Right cardiac atrium (tissue), 5 donors: ENCODE data around the gene PTPRG. TPM values are rescaled to one million over a fixed set of nuclear protein-coding genes. Genes with fewer than 3 reads are reported as not detected.
A peak's percentile ranks its signal among the peaks of the same experiment; 100 is the strongest.

Source experiments
- ATAC-seq, 2 donors: fragments of 200-7000 bp; cut with Tn5 transposase; one replicate each; pipeline versions ENCODE4 v1.8.0 to v1.9.1; 2020; ENCODE audit warnings: moderate library complexity in 2 of 2, mild to moderate bottlenecking in 1 of 2
- DNase-seq, 3 donors: peaks; one replicate each; pipeline ENCODE4 v3.0.0-alpha.2; 2020
- H3K27ac ChIP-seq: one replicate; pipeline ENCODE4 v1.5.1; 2013; ENCODE audit warnings: mild to moderate bottlenecking, low read length, control low read depth, moderate library complexity
- H3K27me3 ChIP-seq: one replicate; pipeline ENCODE4 v1.6.1; 2013; ENCODE audit not compliant: control insufficient read depth, insufficient read depth
- H3K4me1 ChIP-seq: one replicate; pipeline ENCODE4 v1.6.1; 2013; ENCODE audit warnings: low read length; ENCODE audit not compliant: control insufficient read depth, insufficient read depth
- H3K4me3 ChIP-seq: one replicate; pipeline ENCODE4 v1.5.1; 2013; ENCODE audit warnings: low read length, control low read depth
- H3K9me3 ChIP-seq: one replicate; pipeline ENCODE4 v1.6.1; 2013; ENCODE audit warnings: low read length; ENCODE audit not compliant: control insufficient read depth
- WGBS: extraction: QIAGEN DNeasy Blood & Tissue Kit; methylation state at CpG from one replicate; pipeline ENCODE4 v1.1.7; 2013; 5-methylcytosine and 5-hydroxymethylcytosine counted together
- intact Hi-C, 4 donors: fragments of 100-400 bp; cut with DNase I; formaldehyde crosslinking; loops; one replicate each; pipeline versions ENCODE4 v1.11.0 to v1.14.0; 2022 to 2023
- polyA plus RNA-seq: library from polyadenylated mRNA; stranded (reverse); fragments of 200-250 nt; gene quantifications from one replicate; pipeline ENCODE4 v1.2.3, GENCODE V29; 2013
- total RNA-seq, 4 donors: library from RNA; stranded (reverse); fragmentation: NEBNext Ultra II Directional; extraction: Animal tissue kit (Norgen Biotek cat#: 25700); gene quantifications; one replicate each; pipeline ENCODE4 v1.2.1, GENCODE V29; 2021
- donor health status: healthy with polysubstance abuse.
- donor health status: DM: no; HTN: yes; CAD: no.
- donor health status: DM: no; HTN: no; CAD: no.
- donor health status: DM: no; HTN: yes; CAD: no; lungs with severe emphysema.
- donor health status: DM: yes; HTN: yes; CAD: no.

Gene PTPRG
- total and polyA plus RNA-seq, 5 donors, result 8.6 to 50.7 (median 32.3) TPM

GRCh38 chr3:61562042-61562720 is 810 bp downstream of the PTPRG start:
- H3K9me3 ChIP-seq, result no peaks in the 10 kb centered on the region
- no peak for ATAC-seq
- under 1% methylated on average over 65 of the region's 65 CpGs for WGBS
- H3K4me3 ChIP-seq, result peak overlapping the region; percentile 81
- peak overlapping the region; percentile 51 for H3K27ac ChIP-seq
- peak; percentile 37 to 74 (median 74) for DNase-seq
- intact Hi-C loops, result loop anchor here (5.0 to 10.0 kb wide), 5 partner anchors 73 to 625 kb away; no protein-coding TSS in a partner anchor
- H3K4me1 ChIP-seq, result no peaks in the 10 kb centered on the region
- no peaks in the 10 kb centered on the region for H3K27me3 ChIP-seq

GRCh38 chr3:61562721-61563312 is 1.4 kb downstream of the PTPRG start:
- under 1% methylated on average over 38 of the region's 44 CpGs for WGBS
- Histone ChIP-seq H3K9me3 (no peaks in the 10 kb centered on the region), H3K4me1 (no peaks in the 10 kb centered on the region), H3K4me3 (peak overlapping the region; percentile 81), H3K27me3 (no peaks in the 10 kb centered on the region), H3K27ac (peak overlapping the region; percentile 1)
- DNase-seq, result peak; percentile 45 to 81 (median 76)
- ATAC-seq, result peak; percentile 2 to 3
- intact Hi-C loops, result loop anchor here (5.0 to 10.0 kb wide), 5 partner anchors 72 to 624 kb away; no protein-coding TSS in a partner anchor

GRCh38 chr3:61563313-61564271 is 2.2 kb downstream of the PTPRG start:
- intact Hi-C loops, result loop anchor here (5.0 to 10.0 kb wide), 5 partner anchors 71 to 624 kb away; no protein-coding TSS in a partner anchor
- 5% methylated on average over 52 of the region's 52 CpGs for WGBS
- Histone ChIP-seq H3K9me3 (no peaks in the 10 kb centered on the region), H3K4me1 (no peaks in the 10 kb centered on the region), H3K27ac (peak overlapping the region; percentile 1), H3K4me3 (peak overlapping the region; percentile 81), H3K27me3 (no peaks in the 10 kb centered on the region)
- ATAC-seq, result no peak
- DNase-seq, result peak; percentile 29 to 71 (median 69)

- Histone ChIP-seq H3K4me3 (peak overlapping the region; percentile 81), H3K27me3 (no peaks in the 10 kb centered on the region), H3K9me3 (no peaks in the 10 kb centered on the region), H3K27ac (peak overlapping the region; percentile 75), H3K4me1 (no peaks in the 10 kb centered on the region)
- intact Hi-C loops, result loop anchor here (5.0 to 10.0 kb wide), 5 partner anchors 70 to 623 kb away; no protein-coding TSS in a partner anchor
- 7% methylated on average over 40 of the region's 40 CpGs for WGBS
- DNase-seq, result peak; percentile 87 to 95 (median 95)
- ATAC-seq, result peak; percentile 67 to 70
These were observed 3.2 kb downstream of the PTPRG start for GRCh38 chr3:61564395-61565059.

- Histone ChIP-seq H3K27me3 (no peaks in the 10 kb centered on the region), H3K27ac (no peak overlapping the region), H3K4me1 (no peaks in the 10 kb centered on the region), H3K9me3 (no peaks in the 10 kb centered on the region), H3K4me3 (no peak overlapping the region)
- WGBS, result 82% methylated on average over 4 of the region's 4 CpGs
- intact Hi-C loops, result loop anchor here (10.0 kb wide), 4 partner anchors 69 to 279 kb away; no protein-coding TSS in a partner anchor
- ATAC-seq (no peak), DNase-seq (no peak)
These were observed 4.2 kb downstream of the PTPRG start for GRCh38 chr3:61565569-61565968.

GRCh38 chr3:61568127-61568526 is 6.8 kb downstream of the PTPRG start:
- no peak for ATAC-seq
- H3K4me3 ChIP-seq, result no peak overlapping the region
- DNase-seq, result no peak
- H3K4me1 ChIP-seq, result no peaks in the 10 kb centered on the region
- H3K27me3 ChIP-seq, result no peaks in the 10 kb centered on the region
- intact Hi-C loops, result loop anchor here (10.0 kb wide), 4 partner anchors 67 to 277 kb away; no protein-coding TSS in a partner anchor
- no peak overlapping the region for H3K27ac ChIP-seq
- WGBS, result 100% methylated on average over 1 of the region's 1 CpG
- no peaks in the 10 kb centered on the region for H3K9me3 ChIP-seq

- ATAC-seq (no peak), DNase-seq (no peak)
- H3K4me1 ChIP-seq, result no peaks in the 10 kb centered on the region
- H3K9me3 ChIP-seq, result no peaks in the 10 kb centered on the region
- WGBS, result 58% methylated on average over 2 of the region's 2 CpGs
- no peaks in the 10 kb centered on the region for H3K27me3 ChIP-seq
- intact Hi-C loops, result loop anchor here (10.0 kb wide), 4 partner anchors 65 to 275 kb away; no protein-coding TSS in a partner anchor
- no peak overlapping the region for H3K27ac ChIP-seq
- H3K4me3 ChIP-seq, result no peak overlapping the region
These were observed 8.6 kb downstream of the PTPRG start for GRCh38 chr3:61569856-61570580.

GRCh38 chr3:61570813-61571212 is 9.4 kb downstream of the PTPRG start:
- Histone ChIP-seq H3K27ac (no peak overlapping the region), H3K27me3 (no peaks in the 10 kb centered on the region), H3K4me1 (no peaks in the 10 kb centered on the region), H3K4me3 (no peak overlapping the region), H3K9me3 (no peaks in the 10 kb centered on the region)
- WGBS, result 92% methylated on average over 5 of the region's 5 CpGs
- intact Hi-C loops, result loop anchor here in 1 of 4 donors (10.0 kb wide), 1 partner anchor 64 kb away; no protein-coding TSS in a partner anchor
- DNase-seq, result no peak
- no peak for ATAC-seq

- Histone ChIP-seq H3K4me1 (no peaks in the 10 kb centered on the region), H3K27me3 (no peaks in the 10 kb centered on the region), H3K27ac (no peak overlapping the region), H3K9me3 (no peaks in the 10 kb centered on the region), H3K4me3 (no peak overlapping the region)
- intact Hi-C loops, result loop anchor here in 1 of 4 donors (10.0 kb wide), 1 partner anchor 63 kb away; no protein-coding TSS in a partner anchor
- peak in 2 of 3 donors; percentile 65 to 76 for DNase-seq
- ATAC-seq, result peak; percentile 57 to 81
- WGBS, result 66% methylated on average over 5 of the region's 5 CpGs
These were observed 10.4 kb downstream of the PTPRG start for GRCh38 chr3:61571516-61572336.
